ENCODE data around the gene STAG3.

The STAG3 gene

DNA sequence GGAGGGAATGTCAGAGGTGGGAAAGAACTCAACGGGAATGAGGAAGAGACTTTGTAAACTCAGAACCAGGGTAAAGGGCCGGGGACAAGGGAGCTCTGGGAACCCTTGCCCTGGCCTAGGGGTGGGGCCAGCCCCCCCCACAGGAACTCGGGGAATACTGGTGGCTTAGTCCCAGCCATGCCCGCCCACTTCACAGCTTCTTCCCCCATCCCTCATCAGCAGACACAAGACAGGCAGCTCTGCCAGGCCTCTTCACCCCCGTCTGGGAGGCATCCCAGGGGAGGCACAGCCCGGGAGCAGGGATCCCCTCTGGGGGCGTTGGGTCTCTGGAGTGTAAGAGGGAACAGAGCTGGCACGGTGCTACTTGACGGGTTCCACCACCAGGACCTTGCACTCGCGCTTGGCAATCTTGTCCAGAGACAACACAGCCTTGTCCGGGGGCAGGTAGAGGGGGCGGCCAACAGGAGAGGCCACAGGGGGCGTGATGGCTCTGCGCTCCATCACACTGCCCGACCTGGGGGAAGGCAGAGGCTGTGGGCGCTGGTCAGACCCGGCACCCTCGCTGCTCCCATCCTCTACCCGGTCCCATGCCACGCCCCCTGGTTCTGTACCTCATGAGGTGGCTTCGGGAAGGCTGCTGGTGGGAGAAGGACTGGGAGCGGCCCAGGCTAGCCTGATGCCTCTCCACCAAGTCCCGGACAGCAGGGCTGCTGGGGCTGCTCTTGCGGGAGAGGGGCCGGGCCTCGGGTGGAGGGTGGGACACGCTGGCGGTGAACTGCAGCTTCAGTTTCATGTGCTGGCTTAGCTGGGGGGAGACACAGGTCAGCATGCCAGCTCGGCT lies 22.8 kb upstream of the STAG3 start:
- DNase-seq = no peak

DNA sequence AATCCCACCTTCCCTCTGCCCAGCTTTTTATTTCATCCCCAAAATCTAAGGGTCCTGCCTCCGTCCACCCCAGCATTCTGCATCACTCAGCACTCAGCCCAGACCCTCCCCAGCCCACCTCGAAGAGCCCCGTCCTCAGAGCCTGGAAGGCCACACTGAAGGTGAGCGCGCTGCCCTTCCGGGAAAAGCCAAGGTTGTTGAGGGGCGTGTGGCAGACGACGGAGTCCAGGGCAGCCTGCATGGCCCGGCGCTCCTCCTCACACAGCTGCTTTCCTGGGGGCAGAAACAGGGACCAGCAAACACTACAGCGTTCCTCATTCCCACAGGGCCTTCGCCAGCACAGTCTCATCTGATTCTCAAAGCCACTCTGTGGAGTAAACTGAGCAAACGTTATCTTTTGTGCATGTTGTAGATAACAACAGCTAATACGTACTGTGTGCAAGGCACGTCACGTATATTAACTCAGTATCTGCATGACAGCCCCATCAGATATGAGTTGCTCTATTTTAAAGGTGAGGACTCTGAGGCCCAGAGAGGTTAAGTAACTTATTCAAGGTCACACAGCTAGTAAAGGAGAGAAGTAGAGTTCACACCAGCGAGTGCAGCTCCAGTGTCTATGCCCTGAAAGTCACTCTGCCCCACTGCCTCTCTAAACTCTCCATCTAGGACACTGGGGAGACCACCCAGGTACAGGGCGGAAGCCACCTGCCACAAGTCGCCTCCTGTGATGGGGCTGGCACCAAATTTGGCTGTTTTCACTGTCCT lies 22.0 kb upstream of the STAG3 start:
- DNase-seq = no peak

DNA sequence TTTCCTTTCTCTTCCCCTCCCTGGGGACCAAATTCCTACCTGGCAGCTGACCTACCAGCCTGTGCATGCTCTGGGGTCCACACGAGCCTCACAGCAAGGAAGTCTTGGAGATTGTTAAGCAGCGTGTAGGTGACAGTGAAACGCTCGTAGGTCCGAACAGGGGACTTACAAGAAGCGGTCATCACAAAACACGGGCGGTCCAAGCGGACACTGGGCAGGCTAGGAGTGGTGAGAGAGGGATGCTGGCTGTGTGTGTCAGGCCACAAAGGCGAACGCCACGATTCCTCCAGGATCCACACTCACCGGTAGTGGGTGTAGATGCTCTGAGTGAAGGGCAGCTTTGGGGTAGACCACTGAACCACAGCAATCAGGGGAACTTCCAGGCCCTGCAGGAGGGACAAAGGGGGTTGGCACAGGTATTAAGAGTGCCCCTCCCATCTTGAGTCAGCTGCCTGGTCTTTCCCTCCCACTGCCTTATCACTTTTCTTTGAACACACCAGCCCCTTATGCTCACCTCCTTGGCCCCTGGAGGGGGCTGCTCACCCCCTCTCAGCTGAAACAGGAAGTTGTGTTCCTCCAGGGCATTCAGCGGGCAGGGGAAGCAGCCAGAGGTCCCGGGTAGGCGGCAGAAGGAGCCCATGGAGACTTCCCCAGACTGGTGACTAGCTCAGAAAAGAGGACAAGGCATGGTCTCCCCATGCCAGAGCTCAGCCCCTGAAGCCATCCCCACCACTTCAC lies 21.2 kb upstream of the STAG3 start:
- DNase-seq = no peak

DNA sequence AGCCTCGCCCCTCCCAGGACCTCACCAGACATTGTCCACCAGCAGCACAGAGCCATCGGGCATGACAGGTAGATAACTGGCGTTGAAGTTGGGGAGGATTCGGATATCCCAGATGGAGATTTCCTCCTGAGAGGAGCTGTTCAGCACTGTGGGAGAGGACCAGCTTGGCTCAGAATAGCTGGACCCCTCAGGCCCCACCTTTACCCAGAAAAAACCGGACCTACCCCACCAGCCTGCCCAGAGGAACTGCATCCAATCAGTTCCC lies 20.7 kb upstream of the STAG3 start:
- DNase-seq = no peak

- DNase-seq = no peak
These were observed 20.1 kb upstream of the STAG3 start for GRCh38 chr7:100157334-100158228.

GRCh38 chr7:100158229-100159098 lies 19.3 kb upstream of the STAG3 start, which contains the start of gene TRAPPC14:
TSS of gene TRAPPC14 (minus strand) at chr7:100158723. CDS start at chr7:100158499, 224 bp downstream.
- DNase-seq = peak; percentile 92

DNA sequence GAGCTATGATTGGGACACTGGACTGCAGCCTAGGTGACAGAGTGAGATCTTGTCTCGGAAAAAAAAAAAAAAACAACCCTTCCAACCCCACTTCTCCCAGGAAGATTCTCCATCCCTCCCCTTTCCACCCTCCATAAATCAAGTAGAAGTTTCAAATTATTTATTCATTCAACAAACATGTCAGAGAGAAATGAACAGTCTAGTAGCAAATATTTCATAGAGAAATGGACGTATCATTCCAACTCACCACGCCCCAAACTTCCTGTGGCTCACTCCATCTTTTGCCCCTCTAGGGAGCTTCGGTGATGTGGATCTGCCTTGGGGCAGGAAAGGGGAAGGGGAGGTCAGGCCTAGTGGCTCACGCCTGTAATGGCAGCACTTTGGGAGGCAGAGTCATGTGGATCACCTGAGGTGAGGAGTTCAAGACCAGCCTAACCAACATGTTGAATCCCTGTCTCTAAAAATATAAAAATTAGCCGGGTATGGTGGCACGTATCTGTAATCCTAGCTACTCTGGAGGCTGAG lies 18.6 kb upstream of the STAG3 start:
- DNase-seq = no peak

DNA sequence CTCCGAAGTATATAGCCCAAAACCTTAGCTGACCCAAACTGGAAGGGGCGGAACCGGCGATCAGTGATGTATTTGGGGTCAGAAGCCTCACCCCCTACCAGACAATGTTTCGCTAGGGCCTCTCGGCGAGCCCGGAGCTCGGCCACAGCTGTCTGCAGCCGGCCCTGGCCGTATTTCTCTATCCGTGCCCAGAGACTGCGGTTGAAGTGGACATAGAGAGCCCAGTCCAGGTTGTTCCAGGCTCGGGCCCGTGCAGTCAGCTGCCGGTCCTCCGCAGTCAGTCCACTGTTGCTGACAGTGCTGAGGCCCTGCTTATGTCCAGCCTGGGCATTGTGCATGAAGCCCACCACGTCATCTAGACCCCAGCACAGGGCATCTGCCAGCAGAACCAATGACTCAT lies 17.7 kb upstream of the STAG3 start:
- no peak for DNase-seq

GRCh38 chr7:100163006-100163531 lies 14.6 kb upstream of the STAG3 start:
- DNase-seq = no peak

DNA sequence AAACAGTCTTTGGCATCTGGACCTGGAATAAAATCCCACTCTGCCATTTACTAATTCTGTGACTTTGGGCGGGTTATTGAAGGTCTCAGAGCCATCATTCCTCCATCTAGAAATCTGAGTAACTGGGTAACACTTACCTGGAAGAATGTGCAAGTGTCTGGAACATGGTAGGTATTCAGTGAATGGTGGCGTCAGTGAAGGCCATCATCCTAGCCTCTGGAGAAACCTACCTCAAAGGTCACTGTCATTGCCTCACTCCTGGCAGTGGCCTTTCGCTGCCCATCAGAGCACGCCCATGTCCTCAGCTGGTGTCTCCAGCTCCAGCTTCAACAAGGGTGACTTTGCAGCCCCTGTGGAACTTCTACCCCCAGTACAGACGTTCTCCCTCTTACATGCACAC lies 13.8 kb upstream of the STAG3 start:
- no peak for DNase-seq

GRCh38 chr7:100166317-100166940 lies 11.3 kb upstream of the STAG3 start:
- DNase-seq = peak; percentile 38

DNA sequence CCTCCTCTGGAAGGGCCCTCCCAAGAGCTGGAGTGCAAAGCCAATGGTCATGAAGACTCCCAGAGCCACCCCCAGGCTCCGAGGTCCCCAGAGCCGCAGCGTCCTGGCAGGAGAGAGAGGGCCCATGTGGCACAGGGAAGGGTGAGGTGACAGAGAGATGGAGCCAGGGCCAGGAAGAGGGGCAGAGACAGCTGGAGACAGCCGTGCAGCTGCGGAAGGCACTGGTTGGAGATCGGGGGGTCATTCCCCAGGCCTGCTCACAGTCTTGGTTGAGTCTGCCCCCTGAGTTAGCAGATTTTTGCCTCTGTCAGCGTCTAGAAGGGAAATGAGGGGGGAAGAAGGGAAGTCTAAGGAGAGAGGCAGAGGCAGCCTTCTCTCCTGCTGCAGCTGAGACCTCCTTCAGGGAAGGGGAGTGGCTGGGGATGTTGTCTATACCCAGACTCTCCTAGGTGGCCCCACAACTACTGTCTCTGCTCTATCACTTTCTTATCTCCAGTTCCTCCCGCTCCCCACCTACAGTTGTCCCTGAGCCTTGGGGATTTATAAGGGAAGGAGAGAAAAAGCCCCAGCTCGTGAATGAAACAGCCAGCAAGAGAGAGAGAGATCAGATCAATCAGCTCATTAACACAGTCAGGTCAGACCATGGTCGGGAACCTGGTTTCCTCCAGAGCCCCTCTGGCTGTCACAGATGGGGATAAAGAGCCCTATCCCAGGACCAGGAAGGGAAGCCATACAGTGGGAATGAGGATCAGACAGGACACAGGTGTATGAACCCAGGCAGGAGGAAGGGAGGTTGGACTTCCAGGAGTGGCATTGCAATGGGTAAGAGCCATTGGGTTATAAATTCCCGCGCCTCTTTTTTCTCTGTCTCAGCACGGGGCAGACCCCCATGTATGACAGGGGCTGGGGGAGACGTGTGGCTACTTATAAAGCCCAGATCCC lies 10.5 kb upstream of the STAG3 start:
- no peak for DNase-seq

GRCh38 chr7:100167912-100168323 lies 9.8 kb upstream of the STAG3 start:
- no peak for DNase-seq

GRCh38 chr7:100169147-100169850 lies 8.4 kb upstream of the STAG3 start:
- DNase-seq = no peak

DNA sequence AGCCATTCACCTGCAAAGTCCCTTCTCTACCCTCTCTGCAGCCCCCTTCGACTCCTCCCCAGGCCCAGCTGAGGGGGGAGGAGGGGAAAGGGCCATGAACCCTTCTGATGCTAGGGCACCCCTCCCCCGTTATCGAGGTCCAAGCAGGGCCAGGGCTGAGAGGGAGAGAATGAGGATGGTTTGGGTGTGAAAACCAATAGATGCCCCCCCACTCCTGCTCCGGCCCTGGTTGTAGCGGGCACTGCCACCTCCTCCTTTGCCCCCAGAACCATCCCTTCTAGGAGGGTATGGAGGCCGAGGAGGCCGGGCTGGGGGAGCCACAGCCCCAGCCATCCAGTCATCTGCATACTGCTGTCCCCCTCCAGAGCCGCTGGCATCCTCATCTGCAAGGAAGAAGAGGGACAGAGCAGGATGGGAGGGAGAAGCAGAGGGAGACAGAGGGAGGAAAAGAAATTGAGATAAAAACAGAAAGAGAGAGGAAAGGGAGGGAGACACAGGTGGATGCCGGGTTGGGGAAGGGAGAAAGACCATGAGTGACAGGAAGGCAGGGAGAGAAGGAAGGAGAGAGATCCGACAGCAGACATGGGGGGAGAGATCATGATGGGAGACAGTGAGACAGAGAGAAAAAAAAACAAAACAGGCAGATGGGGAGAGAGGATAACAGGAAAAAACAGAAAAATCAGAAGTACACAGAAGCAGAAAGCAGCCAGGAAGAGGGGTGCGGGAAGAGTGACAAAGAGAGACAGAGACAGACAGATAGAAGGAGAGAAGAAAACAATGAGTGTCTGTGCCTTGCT lies 7.4 kb upstream of the STAG3 start:
- no peak for DNase-seq

DNA sequence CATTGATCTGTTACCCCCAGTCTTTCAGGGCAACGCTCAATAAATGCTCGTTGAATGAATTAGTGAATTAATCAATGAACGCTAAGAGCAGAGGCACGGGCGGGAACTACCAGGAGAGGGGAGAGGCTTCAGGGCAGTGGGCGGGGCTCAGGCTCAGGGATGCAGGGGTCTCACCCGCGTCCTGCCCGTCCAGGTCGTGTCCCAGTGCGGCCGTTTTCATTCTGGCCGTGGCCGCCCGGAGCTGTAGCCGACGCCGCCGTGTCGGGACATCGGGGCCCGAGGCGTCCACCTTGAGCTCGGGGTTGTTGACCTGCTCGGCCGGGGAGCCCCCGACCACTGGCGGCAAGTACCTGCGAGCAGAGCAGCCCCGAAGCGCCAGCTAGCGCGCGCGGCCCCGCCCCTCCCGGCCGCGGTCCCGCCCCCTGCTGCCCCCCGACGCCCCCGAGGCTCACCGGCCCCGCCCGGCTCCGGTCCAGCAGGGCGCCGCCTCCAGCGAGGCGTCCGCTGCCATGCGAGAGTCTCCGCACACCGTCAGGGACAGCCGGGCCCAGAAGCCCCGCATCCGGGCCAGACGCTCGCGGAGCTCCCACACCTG lies 6.5 kb upstream of the STAG3 start:
- peak; percentile 26 for DNase-seq

DNA sequence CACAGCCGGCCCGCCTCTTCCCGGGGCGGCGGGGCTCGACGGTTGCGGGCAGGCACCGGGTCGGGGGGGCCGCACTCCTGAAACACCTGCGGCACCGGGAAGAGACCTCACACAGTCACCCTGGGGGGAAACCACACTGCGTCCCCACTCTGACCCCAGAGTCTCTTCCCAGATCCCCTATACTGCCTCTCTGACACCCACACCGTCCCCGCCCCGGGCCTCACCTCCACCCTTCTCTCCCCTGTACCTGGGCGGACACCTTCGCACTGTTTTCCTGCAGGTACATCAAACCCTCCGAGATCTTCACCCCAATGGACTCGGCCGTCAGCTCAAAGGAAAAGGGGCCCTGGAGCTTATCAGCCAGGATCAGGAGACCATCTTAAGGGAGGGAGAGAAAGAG lies 5.9 kb upstream of the STAG3 start:
- no peak for DNase-seq
